GM12878 (cell line): ENCODE measurements around the gene DTWD2. TPM values are rescaled to one million over a fixed set of nuclear protein-coding genes. Genes with fewer than 3 reads are reported as not detected.

ENCODE experiments used
- ATAC-seq: fragments of 200-7000 bp; cut with Tn5 transposase; 3 replicates; pipeline ENCODE4 v1.9.1; 2020; ENCODE audit warnings: mild to moderate bottlenecking, moderate library complexity
- BruUV-seq: library from RNA; stranded (reverse); fragments of 400-500 nt; replicated peaks from 2 replicates; lab custom pipeline; 2021; lab: Mats Ljungman, UMichigan
- CTCF ChIA-PET: fragments of 300-600 bp; sonication (Branson Sonifier 250); formaldehyde crosslinking; extraction: SDS; loops from one replicate; lab custom pipeline; 2021; ENCODE audit warnings: inconsistent platforms; lab: Yijun Ruan, JAX
- POLR2A ChIA-PET: fragments of 350-600 bp; formaldehyde crosslinking; extraction: SDS; loops from one replicate; lab custom pipeline; 2021; ENCODE audit warnings: inconsistent platforms; lab: Charles Lee
- RAD21 ChIA-PET: fragments of 300-600 bp; sonication (Branson Sonifier 250); formaldehyde crosslinking; loops from one replicate; lab custom pipeline; 2023; ENCODE audit warnings: antibody characterized with exemption; ENCODE audit not compliant: unreplicated experiment; lab: Charles Lee
- SMC1A ChIA-PET: fragments of 300-600 bp; sonication (Branson Sonifier 250); formaldehyde crosslinking; loops from one replicate; lab custom pipeline; 2023; ENCODE audit not compliant: unreplicated experiment, uncharacterized antibody; lab: Charles Lee
- DNase-seq: peaks from one replicate; pipeline ENCODE4 v3.0.0-alpha.2; 2011; ENCODE audit warnings: low read depth, low spot score
- FAIRE-seq: peaks from 3 replicates; lab custom pipeline; 2011; peaks lifted over from hg19 to GRCh38; lab: Jason Lieb, UNC
- H2AFZ ChIP-seq: 2 replicates; pipeline ENCODE4 v1.6.0; 2011; ENCODE audit warnings: low read depth, low read length, control low read depth; ENCODE audit not compliant: control insufficient read depth
- H3K27ac ChIP-seq: 2 replicates; pipeline ENCODE4 v1.5.1; 2011; ENCODE audit warnings: control low read depth; ENCODE audit not compliant: control insufficient read depth, insufficient read depth
- H3K27me3 ChIP-seq, 2 experiments: replicated peaks in 1 of 2; 2 replicates each; pipeline versions ENCODE4 v1.6.0 to v1.6.1; 2011; ENCODE audit warnings: low read length in 1 of 2; ENCODE audit not compliant: control insufficient read depth in 2 of 2, insufficient read depth in 2 of 2
- H3K36me3 ChIP-seq, 2 experiments: 2 replicates each; pipeline ENCODE4 v1.5.1; 2011; ENCODE audit warnings: low read length in 1 of 2; ENCODE audit not compliant: control insufficient read depth in 2 of 2, insufficient read depth in 2 of 2
- H3K4me1 ChIP-seq: 2 replicates; pipeline ENCODE4 v1.6.1; 2011; ENCODE audit warnings: mild to moderate bottlenecking, low read length, moderate library complexity, mixed read lengths; ENCODE audit not compliant: control insufficient read depth, insufficient read depth
- H3K4me2 ChIP-seq: 2 replicates; pipeline ENCODE4 v1.6.0; 2011; ENCODE audit warnings: control low read depth; ENCODE audit not compliant: control insufficient read depth, insufficient read depth
- H3K4me3 ChIP-seq: fragments of 200-600 bp; sonication (generic); 2 replicates; pipeline ENCODE4 v1.5.1; 2016
- H3K79me2 ChIP-seq: 2 replicates; pipeline ENCODE4 v1.6.0; 2011; ENCODE audit warnings: low read length; ENCODE audit not compliant: control insufficient read depth, insufficient read depth
- H3K9ac ChIP-seq: 2 replicates; pipeline ENCODE4 v1.8.0; 2011; ENCODE audit warnings: low read length, control low read depth, mixed read lengths; ENCODE audit not compliant: control insufficient read depth, insufficient read depth
- H3K9me3 ChIP-seq: replicated peaks from 3 replicates; pipeline ENCODE4 v1.5.1; 2011; ENCODE audit warnings: mild to moderate bottlenecking, low read length; ENCODE audit not compliant: control insufficient read depth, insufficient read depth
- H4K20me1 ChIP-seq: 2 replicates; pipeline ENCODE4 v1.6.0; 2011; ENCODE audit not compliant: control insufficient read depth, insufficient read depth
- HDAC6 ChIP-seq: fragments of 200-600 bp; sonication (generic); IDR thresholded peaks from one replicate; pipeline ENCODE4 v1.8.0; 2017; ENCODE audit warnings: antibody characterized with exemption; ENCODE audit not compliant: unreplicated experiment
- MTA3 ChIP-seq: IDR thresholded peaks from 2 replicates; pipeline ENCODE4 v1.6.1; 2012; ENCODE audit warnings: low read length, inconsistent platforms, borderline replicate concordance
- NBN ChIP-seq: fragments of 450-650 bp; IDR thresholded peaks from 2 replicates; pipeline ENCODE4 v1.6.1; 2016
- PAX5 ChIP-seq: IDR thresholded peaks from 2 replicates; pipeline ENCODE4 v1.6.1; 2011; ENCODE audit warnings: low read depth, low read length, borderline replicate concordance
- PML ChIP-seq: IDR thresholded peaks from 2 replicates; pipeline ENCODE4 v1.6.1; 2012; ENCODE audit warnings: low read length, inconsistent platforms
- SRF ChIP-seq, 2 experiments: IDR thresholded peaks; 2 replicates each; pipeline ENCODE4 v1.6.1; 2011; ENCODE audit warnings: low read depth in 2 of 2, low read length in 2 of 2, mild to moderate bottlenecking in 1 of 2, moderate library complexity in 1 of 2
- ZNF687 ChIP-seq: fragments of 450-650 bp; IDR thresholded peaks from 2 replicates; pipeline ENCODE4 v1.6.1; 2017; ENCODE audit warnings: mild to moderate bottlenecking, moderate library complexity
- WGBS: methylation state at CpG from one replicate; pipeline ENCODE4 v1.1.6; 2016; ENCODE audit warnings: low lambda C conversion rate; ENCODE audit not compliant: insufficient replicate concordance, insufficient coverage; ENCODE audit errors: missing lambda C conversion rate; 5-methylcytosine and 5-hydroxymethylcytosine counted together
- in situ Hi-C: fragments of 300-500 bp; cut with MboI; formaldehyde crosslinking; loops from 9 replicates; pipeline ENCODE4 v1.14.3; 2018; ENCODE audit warnings: mixed read lengths
- intact Hi-C: fragments of 100-400 bp; cut with micrococcal nuclease; formaldehyde crosslinking; loops from one replicate; pipeline ENCODE4 v1.14.2; 2022; ENCODE audit not compliant: unreplicated experiment
- polyA plus RNA-seq, 11 experiments: library from polyadenylated mRNA; depleted of rRNA in 4 of 11; unstranded in 6 of 11; stranded (reverse) in 5 of 11; fragments of >200 nt; fragmentation: Nextera tagmentation in 4 of 11; fragmentation: Illumina TruSeq in 1 of 11; extraction: Ambion mirVana in 4 of 11; extraction: Trizol in 1 of 11; gene quantifications; 1 replicate in 1 of 11; 2 replicates in 10 of 11; pipeline versions ENCODE4 v1.2.1 to v1.2.3, GENCODE V29; 2011 to 2016; ENCODE audit warnings: inconsistent platforms in 2 of 11, missing spikeins in 2 of 11, low read depth in 1 of 11
- total RNA-seq, 4 experiments: library from RNA; depleted of rRNA in 3 of 4; stranded (reverse); fragments of >200 nt in 3 of 4; fragmentation: Illumina TruSeq in 1 of 4; extraction: Trizol in 1 of 4; gene quantifications; 2 replicates each; pipeline versions ENCODE4 v1.2.1 to v1.2.3, GENCODE V29; 2013 to 2021
- TF ChIP-seq, protein P1 (sequence below): fragments of 450-650 bp; IDR thresholded peaks from 2 replicates; pipeline ENCODE4 v1.6.1; 2017; ENCODE audit warnings: mild to moderate bottlenecking, low read depth, inconsistent platforms; ENCODE audit not compliant: poor library complexity, severe bottlenecking

The DTWD2 gene
- total and polyA plus RNA-seq, 10 of the 15 experiments (the other 5 are each of a cell fraction or from before 2014, with no cell fraction given), result 0.93 to 8.4 (median 5.1) TPM

- in situ Hi-C loops (no loop called here), intact Hi-C loops (no loop called here)
- H3K79me2 ChIP-seq, result no peaks in the 10 kb centered on the region
- RAD21 ChIA-PET, result no interaction called here
- FAIRE-seq (no peak), ATAC-seq (no peak)
- no peaks in the 10 kb centered on the region for H3K4me1 ChIP-seq
- H2AFZ ChIP-seq, result no peak overlapping the region
- no peaks in the 10 kb centered on the region for H3K36me3 ChIP-seq
- no peaks in the 10 kb centered on the region for H3K27me3 ChIP-seq
- no peak overlapping the region for H3K27ac ChIP-seq
- POLR2A ChIA-PET, result no interaction called here
- SMC1A ChIA-PET, result no interaction called here
- no peak overlapping the region for H3K4me2 ChIP-seq
- CTCF ChIA-PET, result no interaction called here
- TF ChIP-seq NBN, result no peak
- TF ChIP-seq, protein P1, sequence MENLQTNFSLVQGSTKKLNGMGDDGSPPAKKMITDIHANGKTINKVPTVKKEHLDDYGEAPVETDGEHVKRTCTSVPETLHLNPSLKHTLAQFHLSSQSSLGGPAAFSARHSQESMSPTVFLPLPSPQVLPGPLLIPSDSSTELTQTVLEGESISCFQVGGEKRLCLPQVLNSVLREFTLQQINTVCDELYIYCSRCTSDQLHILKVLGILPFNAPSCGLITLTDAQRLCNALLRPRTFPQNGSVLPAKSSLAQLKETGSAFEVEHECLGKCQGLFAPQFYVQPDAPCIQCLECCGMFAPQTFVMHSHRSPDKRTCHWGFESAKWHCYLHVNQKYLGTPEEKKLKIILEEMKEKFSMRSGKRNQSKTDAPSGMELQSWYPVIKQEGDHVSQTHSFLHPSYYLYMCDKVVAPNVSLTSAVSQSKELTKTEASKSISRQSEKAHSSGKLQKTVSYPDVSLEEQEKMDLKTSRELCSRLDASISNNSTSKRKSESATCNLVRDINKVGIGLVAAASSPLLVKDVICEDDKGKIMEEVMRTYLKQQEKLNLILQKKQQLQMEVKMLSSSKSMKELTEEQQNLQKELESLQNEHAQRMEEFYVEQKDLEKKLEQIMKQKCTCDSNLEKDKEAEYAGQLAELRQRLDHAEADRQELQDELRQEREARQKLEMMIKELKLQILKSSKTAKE, result no peak
- no peak for TF ChIP-seq MTA3
- no peak for TF ChIP-seq PML
- no peak for TF ChIP-seq SRF (IDR thresholded peaks at IDR 0.05; ENCODE audit: low read depth in 2 of 2, low read length in 2 of 2)
- TF ChIP-seq HDAC6, result no peak
- TF ChIP-seq PAX5, result no peak
- TF ChIP-seq ZNF687, result no peak
- TF ChIP-seq, all 136 proteins: peak for 0
- no peak overlapping the region for H3K9ac ChIP-seq
- H4K20me1 ChIP-seq, result no peaks in the 10 kb centered on the region
- H3K9me3 ChIP-seq, result no peaks in the 10 kb centered on the region
- H3K4me3 ChIP-seq, result no peak overlapping the region
- 45% methylated on average over 4 of the region's 4 CpGs for WGBS
- no TSS peak for BruUV-seq
- no peak for DNase-seq
Measured at GRCh38 chr5:118806571-118806970, 181.8 kb downstream of the DTWD2 start.
